GM21528 (cell line): ENCODE measurements around the gene TANGO6.
"Not testable (repeated sequence)": the region's sequence is repeated elsewhere in the genome, so short reads cannot be mapped to it uniquely, and the experiment has no call there.

ENCODE experiments used
- ATAC-seq: cut with Tn5 transposase; IDR thresholded peaks from one replicate; pipeline ENCODE4 v1.9.1; 2021; ENCODE audit warnings: mild to moderate bottlenecking, moderate library complexity; ENCODE audit not compliant: unreplicated experiment, low FRiP score

Gene TANGO6

GRCh38 chr16:68954911-68955635 lies 111.7 kb downstream of the TANGO6 start:
- no peak for ATAC-seq

- no peak for ATAC-seq
These were observed 117.6 kb downstream of the TANGO6 start for GRCh38 chr16:68960910-68961309.

GRCh38 chr16:68961778-68962402 lies 118.6 kb downstream of the TANGO6 start:
- no peak for ATAC-seq

- ATAC-seq, result no peak
These were observed 126.0 kb downstream of the TANGO6 start for GRCh38 chr16:68969338-68969737.

DNA sequence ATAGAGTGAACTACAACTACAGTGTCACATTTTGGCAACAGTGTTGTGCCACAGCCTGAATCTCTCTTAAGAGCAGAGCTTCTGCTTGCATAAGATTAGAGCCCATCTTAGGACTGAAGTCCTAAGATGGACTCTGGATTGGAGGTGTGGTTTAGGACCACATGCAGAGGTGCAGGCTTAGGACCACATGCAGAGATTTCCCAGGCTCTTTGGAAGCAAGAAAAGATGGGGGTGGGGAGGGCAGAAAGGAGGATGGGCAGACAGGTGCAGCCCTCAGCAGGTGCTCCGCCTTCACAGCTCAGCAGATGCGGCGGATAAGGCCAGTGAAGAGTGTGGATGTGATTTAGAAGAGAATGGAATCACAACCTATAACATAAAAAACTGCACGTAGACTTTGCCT lies 128.7 kb downstream of the TANGO6 start:
- no peak for ATAC-seq

GRCh38 chr16:68972720-68973119 lies 129.4 kb downstream of the TANGO6 start:
- ATAC-seq, result no peak

GRCh38 chr16:68973611-68974120 lies 130.3 kb downstream of the TANGO6 start:
- no peak for ATAC-seq

DNA sequence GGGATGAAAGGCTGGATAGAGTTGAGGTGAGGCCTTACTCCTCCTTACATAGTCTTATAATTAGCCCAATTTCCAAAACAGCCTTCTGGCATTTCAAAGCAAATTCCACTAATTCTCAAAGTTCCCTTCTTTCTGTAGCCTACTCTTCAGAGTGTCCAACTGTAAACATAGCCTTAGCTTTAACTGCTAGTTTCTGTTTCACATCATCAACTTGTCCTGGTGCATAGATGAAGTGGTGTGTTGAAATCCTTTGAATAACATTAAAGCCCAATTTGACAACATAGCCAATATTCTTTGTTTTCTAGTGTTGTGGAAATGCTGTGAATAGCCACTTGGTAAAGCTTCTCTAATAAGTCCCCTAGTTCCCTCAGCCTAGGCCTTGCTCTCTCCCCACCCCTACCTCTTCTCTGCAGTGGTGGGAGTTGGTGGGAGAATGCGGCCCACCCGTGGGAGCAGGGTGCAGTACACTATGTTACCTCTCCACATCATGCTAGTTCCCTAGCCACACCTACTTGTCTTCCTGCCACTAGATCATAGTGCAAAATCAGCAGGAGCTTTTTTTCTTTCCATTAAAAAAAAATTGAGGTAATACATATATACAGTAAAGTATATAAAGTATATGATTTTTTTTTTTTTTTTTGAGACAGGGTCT lies 135.1 kb downstream of the TANGO6 start:
- ATAC-seq, result no peak

DNA sequence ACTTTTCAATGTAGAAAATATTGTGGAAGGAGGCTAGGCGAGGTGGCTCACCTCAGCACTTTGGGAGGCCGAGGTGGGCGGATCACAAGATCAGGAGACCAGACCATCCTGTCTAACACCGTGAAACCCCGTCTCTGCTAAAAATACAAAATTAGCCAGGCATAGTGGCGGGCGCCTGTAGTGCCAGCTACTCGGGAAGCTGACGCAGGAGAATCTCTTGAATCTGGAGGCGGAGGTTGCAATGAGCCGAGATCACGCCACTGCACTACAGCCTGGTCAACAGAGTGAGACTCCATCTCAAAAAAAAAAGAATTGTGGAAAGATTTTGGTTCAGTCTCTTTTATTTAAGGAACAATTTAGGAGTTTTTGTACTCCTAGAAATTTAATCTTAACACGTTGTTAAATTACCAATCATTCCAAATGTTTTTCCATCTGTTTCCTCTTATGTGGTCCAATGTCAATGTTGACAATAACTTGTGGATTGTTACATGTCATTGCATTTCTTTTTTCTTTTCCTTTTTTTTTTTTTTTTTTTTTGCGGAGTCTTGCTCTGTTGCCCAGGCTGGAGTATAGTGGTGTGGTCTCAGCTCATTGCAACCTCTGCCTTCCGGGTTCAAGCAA lies 137.5 kb downstream of the TANGO6 start:
- ATAC-seq, result no peak

DNA sequence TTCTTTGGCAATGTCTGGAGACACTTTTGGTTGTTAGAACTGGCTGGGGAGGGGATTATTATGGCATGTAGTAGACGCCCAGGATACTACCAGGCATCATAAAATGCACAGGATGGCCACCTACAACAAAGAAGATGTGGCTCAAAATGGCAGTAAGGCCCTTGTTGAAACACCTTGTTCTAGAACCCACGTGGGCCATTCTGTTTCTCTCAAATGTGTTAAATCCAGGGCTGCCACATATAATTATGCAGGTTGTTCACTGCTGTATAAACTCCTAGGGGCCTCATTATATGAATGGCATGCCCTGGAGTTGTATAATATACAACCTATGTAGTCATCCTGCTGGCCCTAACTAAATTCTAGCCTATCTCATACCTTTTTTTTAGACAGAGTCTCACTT lies 138.6 kb downstream of the TANGO6 start:
- no peak for ATAC-seq

DNA sequence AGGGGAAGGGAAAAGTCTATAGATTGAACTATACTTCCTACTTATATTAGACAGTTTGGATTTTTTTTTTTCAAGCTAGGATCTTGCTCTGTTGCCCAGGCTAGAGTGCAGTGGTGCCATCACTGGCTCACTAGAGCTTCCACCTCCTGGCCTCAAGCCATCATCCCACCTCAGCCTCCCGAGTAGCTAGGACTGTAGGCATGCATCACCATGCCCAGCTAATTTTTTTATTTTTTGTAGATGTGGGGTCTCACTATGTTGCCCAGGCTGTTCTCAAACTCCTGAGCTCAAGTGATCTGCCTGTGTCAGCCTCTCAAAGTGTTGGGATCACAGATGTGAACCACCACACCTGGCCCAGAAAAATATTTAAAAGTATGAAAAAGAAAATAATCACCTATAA lies 141.1 kb downstream of the TANGO6 start:
- ATAC-seq, result no peak

- ATAC-seq, result no peak
These were observed 141.9 kb downstream of the TANGO6 start for GRCh38 chr16:68985268-68985667.

- no peak for ATAC-seq
These were observed 142.5 kb downstream of the TANGO6 start for GRCh38 chr16:68985855-68986254.

- no peak for ATAC-seq
These were observed 144.6 kb downstream of the TANGO6 start for GRCh38 chr16:68987734-68988457.

DNA sequence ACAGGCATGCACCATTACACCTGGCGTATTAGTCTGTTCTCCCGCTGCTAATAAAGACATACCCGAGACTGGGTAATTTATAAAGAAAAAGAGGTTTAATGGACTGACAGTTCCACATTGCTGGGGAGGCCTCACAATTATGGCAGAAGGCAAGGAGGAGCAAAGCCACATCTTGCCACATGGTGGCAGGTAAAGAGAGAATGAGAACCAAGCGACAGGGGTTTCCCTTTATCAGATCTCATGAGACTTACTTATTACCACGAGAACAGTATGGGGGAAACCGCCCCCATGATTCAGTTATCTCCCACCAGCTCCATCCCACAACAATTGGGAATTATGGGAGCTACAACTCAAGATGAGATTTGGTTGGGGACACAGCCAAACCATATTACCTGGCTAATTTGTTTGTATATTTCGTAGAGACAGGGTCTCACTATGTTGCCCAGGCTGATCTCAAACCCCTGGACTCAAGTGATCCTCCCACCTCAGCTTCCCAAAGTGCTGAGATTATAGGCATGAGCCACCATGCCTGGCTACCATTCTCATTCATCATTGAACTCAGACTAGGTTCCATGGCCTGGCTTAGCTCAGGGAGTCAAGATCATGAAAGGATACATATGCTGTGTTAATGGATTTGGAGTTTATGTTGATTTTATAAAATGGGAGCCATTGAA lies 147.0 kb downstream of the TANGO6 start:
- ATAC-seq, result not testable (repeated sequence)

DNA sequence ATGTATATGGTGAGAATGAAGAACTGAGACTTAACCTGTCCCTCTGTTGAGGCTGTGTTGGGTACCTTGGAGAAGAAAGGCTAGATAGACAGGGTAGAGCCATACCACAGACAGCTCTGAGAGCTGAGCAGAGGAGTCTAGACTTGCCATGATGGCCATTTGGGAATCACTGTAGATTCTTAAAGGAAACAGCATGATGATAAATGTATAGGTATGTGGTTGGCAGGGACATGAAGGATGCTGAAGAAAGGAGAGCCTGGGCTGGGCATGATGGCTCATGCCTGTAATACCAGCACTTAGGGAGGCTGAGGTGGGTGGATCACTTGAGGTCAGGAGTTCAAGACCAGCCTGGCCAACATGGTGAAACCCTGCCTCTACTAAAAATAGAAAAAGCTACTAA lies 147.7 kb downstream of the TANGO6 start:
- ATAC-seq, result no peak

DNA sequence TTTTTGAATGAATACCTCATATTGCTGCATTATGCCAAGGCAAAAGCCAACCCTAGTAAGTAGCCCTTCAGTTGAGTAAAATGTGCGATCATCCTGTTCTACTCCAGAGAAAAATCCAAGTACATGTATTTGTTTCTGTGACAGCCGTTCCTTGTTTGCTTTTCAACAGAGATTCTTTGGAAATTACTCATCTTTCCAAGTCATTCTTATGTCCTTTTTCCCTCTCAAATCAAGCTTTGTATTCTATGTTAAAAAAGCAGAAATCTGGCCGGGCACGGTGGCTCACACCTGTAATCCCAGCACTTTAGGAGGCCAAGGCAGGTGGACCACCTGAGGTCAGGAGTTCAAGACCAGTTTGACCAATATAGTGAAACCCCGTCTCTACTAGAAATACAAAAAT lies 149.2 kb downstream of the TANGO6 start:
- no peak for ATAC-seq

DNA sequence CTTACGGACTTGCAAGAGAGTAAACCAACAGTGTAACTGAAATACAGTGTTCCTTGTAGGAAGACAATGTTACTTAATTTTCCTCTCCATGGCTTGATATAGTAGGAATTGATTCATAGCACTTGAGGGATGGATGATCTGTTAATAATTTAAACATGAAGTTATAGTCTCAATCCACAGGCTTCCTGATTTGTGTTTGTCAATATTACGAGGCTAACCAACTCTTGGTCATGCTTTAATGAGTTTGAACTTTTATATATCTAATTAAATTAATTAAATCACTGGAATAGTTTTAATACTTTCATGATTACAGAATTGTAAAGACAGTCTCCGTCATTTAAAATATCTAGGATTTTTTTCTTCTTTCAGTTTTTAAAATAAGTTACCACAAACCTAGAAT lies 150.1 kb downstream of the TANGO6 start:
- ATAC-seq, result no peak

- ATAC-seq, result no peak
These were observed 150.6 kb downstream of the TANGO6 start for GRCh38 chr16:68993885-68994284.

DNA sequence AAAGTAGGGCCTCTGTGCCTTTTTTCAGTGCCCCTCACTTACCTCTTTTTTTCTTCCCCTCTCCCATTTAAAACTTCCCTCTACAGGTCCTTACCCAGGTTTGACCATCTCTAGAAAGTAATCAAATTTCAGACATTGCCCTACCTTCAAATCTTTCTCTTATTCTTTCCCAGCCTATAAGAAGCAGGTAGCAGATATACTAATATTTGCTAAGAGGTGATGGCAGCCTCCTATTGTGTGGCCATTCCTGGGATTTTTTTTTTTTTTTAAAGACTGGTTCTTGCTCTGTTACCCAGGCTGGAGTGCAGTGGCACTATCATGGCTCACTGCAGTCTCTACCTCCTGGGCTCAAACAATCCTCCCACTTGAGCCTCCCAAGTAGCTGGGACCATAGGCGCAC lies 151.0 kb downstream of the TANGO6 start:
- ATAC-seq, result no peak
